ENCODE data around the gene ANKH. TPM values are rescaled to one million over a fixed set of nuclear protein-coding genes. Genes with fewer than 3 reads are reported as not detected.
A peak's percentile ranks its signal among the peaks of the same experiment; 100 is the strongest.

Gene ANKH
- total and polyA plus RNA-seq, 10 of the 15 experiments (the other 5 are each of a cell fraction or from before 2014, with no cell fraction given), result 2.1 to 43.9 (median 14.4) TPM

- 0 out of 2 replicates have a peak, but pooled peaks have one; percentile 61 for TF ChIP-seq WRNIP1 (IDR thresholded peaks at IDR 0.05; ENCODE audit: borderline replicate concordance, low read depth, low read length)
- peak; percentile 95 for TF ChIP-seq NR2F1 (conservative IDR thresholded peaks at IDR 0.05)
- peak; percentile 93 to 94 for TF ChIP-seq BHLHE40 (IDR thresholded peaks at IDR 0.05; ENCODE audit: borderline replicate concordance in 1 of 2, low read depth in 2 of 2, low read length in 1 of 2)
- peak; percentile 99 for TF ChIP-seq BCL11A (IDR thresholded peaks at IDR 0.05; ENCODE audit: low read depth, low read length)
- peak; percentile 63 for TF ChIP-seq CREB1 (IDR thresholded peaks at IDR 0.05; ENCODE audit: low read depth)
- TF ChIP-seq HDAC2 (IDR thresholded peaks at IDR 0.05), result no peak
- TF ChIP-seq IKZF2 (IDR thresholded peaks at IDR 0.05), result peak; percentile 100
- no peak for TF ChIP-seq NRF1 (conservative IDR thresholded peaks at IDR 0.05; ENCODE audit: low read depth, low read length)
- TF ChIP-seq POLR2AphosphoS5 (IDR thresholded peaks at IDR 0.05; ENCODE audit: low read length), result peak; percentile 64
- TF ChIP-seq GABPA (IDR thresholded peaks at IDR 0.05; ENCODE audit: low read depth), result peak; percentile 75
- no peak; the same call in 1 of the 2 replicates for TF ChIP-seq ZBTB40 (IDR thresholded peaks at IDR 0.05; ENCODE audit: borderline replicate concordance)
- TF ChIP-seq PML (IDR thresholded peaks at IDR 0.05; ENCODE audit: low read length), result no peak; the same call in 1 of the 2 replicates
- TF ChIP-seq FOXM1 (IDR thresholded peaks at IDR 0.05; ENCODE audit: low read depth, low read length), result peak; percentile 98
- TF ChIP-seq MTA2 (IDR thresholded peaks at IDR 0.05; ENCODE audit: low read depth), result peak; percentile 92
- peak in 1 of 2 experiments; percentile 67; a peak in 1 of 4 replicates for TF ChIP-seq SRF (IDR thresholded peaks at IDR 0.05; ENCODE audit: low read depth in 2 of 2, low read length in 2 of 2)
- no peak for TF ChIP-seq NFYA (IDR thresholded peaks at IDR 0.05; ENCODE audit: borderline replicate concordance, low read depth, low read length)
- TF ChIP-seq, protein P1, sequence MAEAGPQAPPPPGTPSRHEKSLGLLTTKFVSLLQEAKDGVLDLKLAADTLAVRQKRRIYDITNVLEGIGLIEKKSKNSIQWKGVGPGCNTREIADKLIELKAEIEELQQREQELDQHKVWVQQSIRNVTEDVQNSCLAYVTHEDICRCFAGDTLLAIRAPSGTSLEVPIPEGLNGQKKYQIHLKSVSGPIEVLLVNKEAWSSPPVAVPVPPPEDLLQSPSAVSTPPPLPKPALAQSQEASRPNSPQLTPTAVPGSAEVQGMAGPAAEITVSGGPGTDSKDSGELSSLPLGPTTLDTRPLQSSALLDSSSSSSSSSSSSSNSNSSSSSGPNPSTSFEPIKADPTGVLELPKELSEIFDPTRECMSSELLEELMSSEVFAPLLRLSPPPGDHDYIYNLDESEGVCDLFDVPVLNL (IDR thresholded peaks at IDR 0.05; ENCODE audit: low read depth, low read length), result no peak
- TF ChIP-seq, protein P2, sequence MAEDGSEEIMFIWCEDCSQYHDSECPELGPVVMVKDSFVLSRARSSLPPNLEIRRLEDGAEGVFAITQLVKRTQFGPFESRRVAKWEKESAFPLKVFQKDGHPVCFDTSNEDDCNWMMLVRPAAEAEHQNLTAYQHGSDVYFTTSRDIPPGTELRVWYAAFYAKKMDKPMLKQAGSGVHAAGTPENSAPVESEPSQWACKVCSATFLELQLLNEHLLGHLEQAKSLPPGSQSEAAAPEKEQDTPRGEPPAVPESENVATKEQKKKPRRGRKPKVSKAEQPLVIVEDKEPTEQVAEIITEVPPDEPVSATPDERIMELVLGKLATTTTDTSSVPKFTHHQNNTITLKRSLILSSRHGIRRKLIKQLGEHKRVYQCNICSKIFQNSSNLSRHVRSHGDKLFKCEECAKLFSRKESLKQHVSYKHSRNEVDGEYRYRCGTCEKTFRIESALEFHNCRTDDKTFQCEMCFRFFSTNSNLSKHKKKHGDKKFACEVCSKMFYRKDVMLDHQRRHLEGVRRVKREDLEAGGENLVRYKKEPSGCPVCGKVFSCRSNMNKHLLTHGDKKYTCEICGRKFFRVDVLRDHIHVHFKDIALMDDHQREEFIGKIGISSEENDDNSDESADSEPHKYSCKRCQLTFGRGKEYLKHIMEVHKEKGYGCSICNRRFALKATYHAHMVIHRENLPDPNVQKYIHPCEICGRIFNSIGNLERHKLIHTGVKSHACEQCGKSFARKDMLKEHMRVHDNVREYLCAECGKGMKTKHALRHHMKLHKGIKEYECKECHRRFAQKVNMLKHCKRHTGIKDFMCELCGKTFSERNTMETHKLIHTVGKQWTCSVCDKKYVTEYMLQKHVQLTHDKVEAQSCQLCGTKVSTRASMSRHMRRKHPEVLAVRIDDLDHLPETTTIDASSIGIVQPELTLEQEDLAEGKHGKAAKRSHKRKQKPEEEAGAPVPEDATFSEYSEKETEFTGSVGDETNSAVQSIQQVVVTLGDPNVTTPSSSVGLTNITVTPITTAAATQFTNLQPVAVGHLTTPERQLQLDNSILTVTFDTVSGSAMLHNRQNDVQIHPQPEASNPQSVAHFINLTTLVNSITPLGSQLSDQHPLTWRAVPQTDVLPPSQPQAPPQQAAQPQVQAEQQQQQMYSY (CRISPR knock-in tag; IDR thresholded peaks at IDR 0.05), result no peak
- TF ChIP-seq BRCA1 (IDR thresholded peaks at IDR 0.05; ENCODE audit: low read depth, low read length), result no peak
- no peak for TF ChIP-seq NFXL1 (IDR thresholded peaks at IDR 0.05; ENCODE audit: borderline replicate concordance)
- TF ChIP-seq TCF12 (IDR thresholded peaks at IDR 0.05; ENCODE audit: low read depth, low read length), result peak; percentile 97
Observed at GRCh38 chr5:14809369-14810155, 62.0 kb downstream of the ANKH start (continued).

Data from GM12878 (cell line).